Osteoblast (primary cell): Measurements from ENCODE around the gene FLII. TPM values are rescaled to one million over a fixed set of nuclear protein-coding genes. Genes with fewer than 3 reads are reported as not detected.

ENCODE experiments used
- DNase-seq: peaks from one replicate; pipeline ENCODE4 v3.0.0; 2011; ENCODE audit warnings: low spot score, mixed read lengths; ENCODE audit not compliant: insufficient read length; ENCODE audit errors: missing footprints
- H2AFZ ChIP-seq: 2 replicates; pipeline ENCODE4 v1.6.0; 2011; ENCODE audit warnings: mild to moderate bottlenecking, low read length
- H3K27ac ChIP-seq: 2 replicates; pipeline ENCODE4 v1.5.1; 2011; ENCODE audit warnings: mild to moderate bottlenecking, low read depth, low read length, moderate library complexity
- H3K27me3 ChIP-seq: 2 replicates; pipeline ENCODE4 v1.6.0; 2012; ENCODE audit warnings: mild to moderate bottlenecking, control low read depth, inconsistent platforms, low read length, moderate library complexity; ENCODE audit not compliant: insufficient read depth
- H3K36me3 ChIP-seq: 2 replicates; pipeline ENCODE4 v1.5.1; 2011; ENCODE audit warnings: mild to moderate bottlenecking, low read length, control low read depth, moderate library complexity; ENCODE audit not compliant: insufficient read depth
- H3K4me1 ChIP-seq: 2 replicates; pipeline ENCODE4 v1.5.1; 2011; ENCODE audit warnings: mild to moderate bottlenecking, low read length, control low read depth, moderate library complexity; ENCODE audit not compliant: insufficient read depth
- H3K4me2 ChIP-seq: 2 replicates; pipeline ENCODE4 v1.6.0; 2011; ENCODE audit warnings: mild to moderate bottlenecking, low read length; ENCODE audit not compliant: insufficient read depth
- H3K4me3 ChIP-seq: fragments of 200-600 bp; sonication (generic); 3 replicates; pipeline ENCODE4 v1.5.1; 2012; ENCODE audit warnings: mild to moderate bottlenecking, low read length, inconsistent platforms; ENCODE audit not compliant: insufficient read depth
- H3K79me2 ChIP-seq: 2 replicates; pipeline ENCODE4 v1.6.0; 2012; ENCODE audit warnings: mild to moderate bottlenecking, low read length, control low read depth, inconsistent platforms; ENCODE audit not compliant: insufficient read depth
- H3K9me3 ChIP-seq: 2 replicates; pipeline ENCODE4 v1.5.1; 2011; ENCODE audit warnings: low read depth, low read length, control low read depth
- H4K20me1 ChIP-seq: 2 replicates; pipeline ENCODE4 v1.6.0; 2012; ENCODE audit warnings: mild to moderate bottlenecking, low read length, control low read depth; ENCODE audit not compliant: insufficient read depth
- CTCF ChIP-seq: IDR thresholded peaks from 2 replicates; pipeline ENCODE4 v1.5.1; 2011; ENCODE audit warnings: mild to moderate bottlenecking, low read depth, low read length, moderate library complexity; ENCODE audit errors: extremely low read depth
- total RNA-seq: library from RNA; depleted of rRNA; stranded (reverse); fragments of >200 nt; gene quantifications from 2 replicates; pipeline ENCODE4 v1.2.3, GENCODE V29; 2012

FLII gene
- total RNA-seq, 1 donor = 212 TPM

GRCh38 chr17:18228176-18228682 lies 30.3 kb downstream of the FLII start:
- Histone ChIP-seq H3K4me2 (no peak overlapping the region), H3K27me3 (no peaks in the 10 kb centered on the region)
- TF ChIP-seq CTCF = no peak

GRCh38 chr17:18227635-18228034 lies 30.9 kb downstream of the FLII start:
- Histone ChIP-seq H3K4me3 (no peak overlapping the region), H2AFZ (no peak overlapping the region), H3K36me3 (peaks cover under 1% of the 10 kb centered on the region), H4K20me1 (peaks cover 54% of the 10 kb centered on the region), H3K27me3 (no peaks in the 10 kb centered on the region), H3K79me2 (peaks cover 67% of the 10 kb centered on the region), H3K27ac (no peak overlapping the region), H3K4me2 (no peak overlapping the region), H3K9me3 (no peaks in the 10 kb centered on the region), H3K4me1 (peaks cover 24% of the 10 kb centered on the region)
- DNase-seq = peak; percentile 53
- TF ChIP-seq CTCF = no peak

More at GRCh38 chr17:18228176-18228682, 30.3 kb downstream of the FLII start:
- H3K4me3 ChIP-seq = no peak overlapping the region
- DNase-seq = peak; percentile 85
- H3K36me3 ChIP-seq = peaks cover 5% of the 10 kb centered on the region
- no peaks in the 10 kb centered on the region for H3K9me3 ChIP-seq
- H3K4me1 ChIP-seq = peaks cover 24% of the 10 kb centered on the region
- peaks cover 72% of the 10 kb centered on the region for H3K79me2 ChIP-seq
- no peak overlapping the region for H2AFZ ChIP-seq
- peaks cover 60% of the 10 kb centered on the region for H4K20me1 ChIP-seq
- no peak overlapping the region for H3K27ac ChIP-seq

GRCh38 chr17:18226284-18226945 lies 32.1 kb downstream of the FLII start:
- Histone ChIP-seq H3K4me1 (peaks cover 25% of the 10 kb centered on the region), H3K27ac (peak overlapping the region; percentile 74), H3K9me3 (no peaks in the 10 kb centered on the region), H3K79me2 (peaks cover 57% of the 10 kb centered on the region), H4K20me1 (peaks cover 48% of the 10 kb centered on the region), H3K27me3 (no peaks in the 10 kb centered on the region), H3K4me3 (peak overlapping the region; percentile 95), H3K4me2 (peak overlapping the region; percentile 96), H3K36me3 (no peaks in the 10 kb centered on the region), H2AFZ (peak overlapping the region; percentile 78)
- peak; percentile 93 for DNase-seq
- TF ChIP-seq CTCF = no peak

GRCh38 chr17:18225642-18226283 lies 32.8 kb downstream of the FLII start:
- TF ChIP-seq CTCF = no peak
- Histone ChIP-seq H3K27ac (peak overlapping the region; percentile 74), H3K79me2 (peaks cover 50% of the 10 kb centered on the region), H2AFZ (peak overlapping the region; percentile 78), H4K20me1 (peaks cover 41% of the 10 kb centered on the region), H3K36me3 (no peaks in the 10 kb centered on the region), H3K4me3 (peak overlapping the region; percentile 95), H3K27me3 (no peaks in the 10 kb centered on the region), H3K9me3 (no peaks in the 10 kb centered on the region), H3K4me1 (peaks cover 32% of the 10 kb centered on the region), H3K4me2 (peak overlapping the region; percentile 96)
- DNase-seq = peak; percentile 92
